DOHH2 (cell line): ENCODE data around the gene OSBPL3.
"Not testable (repeated sequence)": the region's sequence is repeated elsewhere in the genome, so short reads cannot be mapped to it uniquely, and the experiment has no call there.

ENCODE experiments used
- H3F3A ChIP-seq: fragments of 200-600 bp; sonication (generic), shearing (Covaris generic); 2 replicates; pipeline ENCODE4 v1.6.0; 2016; ENCODE audit warnings: antibody characterized with exemption, mild to moderate bottlenecking; ENCODE audit not compliant: control insufficient read depth, insufficient read depth
- H3K27ac ChIP-seq: fragments of 200-600 bp; sonication (generic); 2 replicates; pipeline ENCODE4 v1.5.1; 2014; ENCODE audit warnings: low read depth, mild to moderate bottlenecking, low read length, moderate library complexity
- H3K27me3 ChIP-seq: fragments of 200-600 bp; sonication (generic); 2 replicates; pipeline ENCODE4 v1.6.1; 2014; ENCODE audit warnings: mild to moderate bottlenecking, low read length, mixed read lengths; ENCODE audit not compliant: control insufficient read depth
- H3K36me3 ChIP-seq: fragments of 200-600 bp; sonication (generic); 2 replicates; pipeline ENCODE4 v1.6.1; 2014; ENCODE audit warnings: mild to moderate bottlenecking, low read length, moderate library complexity, mixed read lengths; ENCODE audit not compliant: control insufficient read depth
- H3K4me1 ChIP-seq: fragments of 200-600 bp; sonication (generic); 2 replicates; pipeline ENCODE4 v1.6.1; 2014; ENCODE audit warnings: mild to moderate bottlenecking, low read length, mixed read lengths; ENCODE audit not compliant: control insufficient read depth
- H3K4me2 ChIP-seq: fragments of 200-600 bp; sonication (generic); 2 replicates; pipeline ENCODE4 v1.6.0; 2014; ENCODE audit warnings: mild to moderate bottlenecking, low read length, moderate library complexity
- H3K4me3 ChIP-seq: fragments of 200-600 bp; sonication (generic); 2 replicates; pipeline ENCODE4 v1.5.1; 2014; ENCODE audit warnings: mild to moderate bottlenecking, low read length, mixed read lengths
- H3K79me2 ChIP-seq: fragments of 200-600 bp; sonication (generic); 2 replicates; pipeline ENCODE4 v1.6.1; 2014; ENCODE audit warnings: mild to moderate bottlenecking, low read length, mixed read lengths; ENCODE audit not compliant: control insufficient read depth
- H3K9me2 ChIP-seq: fragments of 200-600 bp; sonication (generic); replicated peaks from 2 replicates; pipeline ENCODE4 v1.6.1; 2014; ENCODE audit warnings: mild to moderate bottlenecking, low read length, mixed read lengths; ENCODE audit not compliant: control insufficient read depth
- H3K9me3 ChIP-seq: fragments of 200-600 bp; sonication (generic); 2 replicates; pipeline ENCODE4 v1.6.1; 2014; ENCODE audit warnings: antibody characterized with exemption, low read length, mixed read lengths; ENCODE audit not compliant: control insufficient read depth, insufficient read depth
- H4K20me1 ChIP-seq: fragments of 200-600 bp; sonication (generic); 2 replicates; pipeline ENCODE4 v1.6.0; 2014; ENCODE audit warnings: low read depth, mild to moderate bottlenecking, antibody characterized with exemption, low read length, moderate library complexity; ENCODE audit not compliant: control insufficient read depth, insufficient read depth
- CTCF ChIP-seq: fragments of 200-600 bp; sonication (generic); IDR thresholded peaks from one replicate; pipeline ENCODE4 v1.5.1; 2014; ENCODE audit warnings: antibody characterized with exemption, mild to moderate bottlenecking, low read depth, low read length; ENCODE audit not compliant: poor library complexity, severe bottlenecking
- EZH2phosphoT487 ChIP-seq: fragments of 200-600 bp; sonication (generic); IDR thresholded peaks from 2 replicates; pipeline ENCODE4 v1.6.1; 2017; ENCODE audit warnings: borderline replicate concordance, mild to moderate bottlenecking, antibody characterized with exemption, low read length, moderate library complexity, mixed read lengths

Gene OSBPL3

GRCh38 chr7:25014756-25015155 lies 34.8 kb upstream of the OSBPL3 start:
- no peaks in the 10 kb centered on the region for H3K27me3 ChIP-seq
- no peak overlapping the region for H3K27ac ChIP-seq

GRCh38 chr7:25012710-25013109 lies 32.7 kb upstream of the OSBPL3 start:
- H3K4me1 ChIP-seq, H3K4me3 ChIP-seq, H3K36me3 ChIP-seq, H4K20me1 ChIP-seq, H3K9me2 ChIP-seq, H3F3A ChIP-seq, H3K4me2 ChIP-seq, H3K79me2 ChIP-seq, H3K27me3 ChIP-seq, H3K27ac ChIP-seq, H3K9me3 ChIP-seq: not testable (repeated sequence)

More at GRCh38 chr7:25014756-25015155, 34.8 kb upstream of the OSBPL3 start:
- peaks cover 3% of the 10 kb centered on the region; the same call in 1 of the 2 replicates for H3K4me1 ChIP-seq
- no peaks in the 10 kb centered on the region for H4K20me1 ChIP-seq
- no peaks in the 10 kb centered on the region for H3F3A ChIP-seq
- H3K4me3 ChIP-seq, result no peak overlapping the region
- H3K4me2 ChIP-seq, result no peak overlapping the region
- TF ChIP-seq EZH2phosphoT487 (no peak), CTCF (no peak)
- no peaks in the 10 kb centered on the region for H3K36me3 ChIP-seq
- H3K79me2 ChIP-seq, result no peaks in the 10 kb centered on the region
- no peaks in the 10 kb centered on the region for H3K9me2 ChIP-seq
- no peaks in the 10 kb centered on the region for H3K9me3 ChIP-seq

GRCh38 chr7:25012254-25012653 lies 32.3 kb upstream of the OSBPL3 start:
- Histone ChIP-seq H3K27me3 (no peaks in the 10 kb centered on the region), H3K79me2 (no peaks in the 10 kb centered on the region), H3K4me1 (peaks cover 3% of the 10 kb centered on the region; the same call in 1 of the 2 replicates), H3K4me2 (no peak overlapping the region), H3K4me3 (no peak overlapping the region), H3K9me2 (no peaks in the 10 kb centered on the region), H3F3A (no peaks in the 10 kb centered on the region), H3K36me3 (no peaks in the 10 kb centered on the region), H4K20me1 (no peaks in the 10 kb centered on the region), H3K27ac (no peak overlapping the region), H3K9me3 (no peaks in the 10 kb centered on the region)
- no peak for TF ChIP-seq EZH2phosphoT487
- no peak for TF ChIP-seq CTCF

- H4K20me1 ChIP-seq, result no peaks in the 10 kb centered on the region
- no peaks in the 10 kb centered on the region for H3F3A ChIP-seq
Measured at GRCh38 chr7:25009257-25009656, 29.3 kb upstream of the OSBPL3 start.

More at GRCh38 chr7:25009257-25009656, 29.3 kb upstream of the OSBPL3 start:
- H3K9me2 ChIP-seq, result no peaks in the 10 kb centered on the region
- H3K36me3 ChIP-seq, result no peaks in the 10 kb centered on the region
- no peak overlapping the region for H3K4me3 ChIP-seq
- TF ChIP-seq EZH2phosphoT487 (no peak), CTCF (no peak)
- peaks cover 3% of the 10 kb centered on the region; the same call in 1 of the 2 replicates for H3K4me1 ChIP-seq
- H3K79me2 ChIP-seq, result no peaks in the 10 kb centered on the region
- H3K9me3 ChIP-seq, result no peaks in the 10 kb centered on the region
- H3K27me3 ChIP-seq, result no peaks in the 10 kb centered on the region
- H3K4me2 ChIP-seq, result no peak overlapping the region
- H3K27ac ChIP-seq, result no peak overlapping the region
